Body of pancreas (tissue), 4 donors: ENCODE measurements around the gene NKX2-4.

Experiments used
- POLR2A ChIP-seq, 3 donors: fragments of 450-650 bp; IDR thresholded peaks; one replicate each; pipeline ENCODE4 v1.6.1; 2016; ENCODE audit warnings: antibody characterized with exemption in 3 of 3, mild to moderate bottlenecking in 2 of 3
- TF ChIP-seq, protein P1 (sequence below), 7 experiments: fragments of 450-650 bp in 4 of 7; fragments of 200-600 bp in 3 of 7; sonication (generic) in 3 of 7; IDR thresholded peaks; one replicate each; pipeline ENCODE4 v1.5.1; 2016 to 2019; ENCODE audit warnings: antibody characterized with exemption in 7 of 7

DNA sequence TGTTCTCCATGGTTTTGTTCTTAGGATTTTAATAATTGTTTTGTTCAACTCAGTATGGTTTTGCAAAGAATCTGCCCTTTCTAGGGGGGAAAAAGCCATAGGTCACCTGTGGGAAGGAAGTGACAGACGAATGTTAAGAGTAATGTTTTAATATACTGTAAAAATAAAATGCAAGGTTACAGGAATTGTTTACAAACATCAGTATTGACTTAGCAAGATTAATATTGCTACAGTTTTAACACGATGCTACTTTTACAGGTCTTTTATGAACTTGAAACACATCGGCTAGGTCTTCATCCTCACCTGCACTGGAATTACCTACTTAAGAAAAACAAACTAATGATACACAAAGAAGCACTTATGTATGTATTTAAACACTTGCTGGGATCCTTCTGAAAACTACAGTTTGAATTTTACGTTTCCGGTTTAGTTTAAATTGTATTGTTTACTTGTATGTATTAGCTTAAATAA, 1.7 kb upstream of the NKX2-4 start:
- no peak for TF ChIP-seq POLR2A (IDR thresholded peaks at IDR 0.05)
- TF ChIP-seq, protein P1, sequence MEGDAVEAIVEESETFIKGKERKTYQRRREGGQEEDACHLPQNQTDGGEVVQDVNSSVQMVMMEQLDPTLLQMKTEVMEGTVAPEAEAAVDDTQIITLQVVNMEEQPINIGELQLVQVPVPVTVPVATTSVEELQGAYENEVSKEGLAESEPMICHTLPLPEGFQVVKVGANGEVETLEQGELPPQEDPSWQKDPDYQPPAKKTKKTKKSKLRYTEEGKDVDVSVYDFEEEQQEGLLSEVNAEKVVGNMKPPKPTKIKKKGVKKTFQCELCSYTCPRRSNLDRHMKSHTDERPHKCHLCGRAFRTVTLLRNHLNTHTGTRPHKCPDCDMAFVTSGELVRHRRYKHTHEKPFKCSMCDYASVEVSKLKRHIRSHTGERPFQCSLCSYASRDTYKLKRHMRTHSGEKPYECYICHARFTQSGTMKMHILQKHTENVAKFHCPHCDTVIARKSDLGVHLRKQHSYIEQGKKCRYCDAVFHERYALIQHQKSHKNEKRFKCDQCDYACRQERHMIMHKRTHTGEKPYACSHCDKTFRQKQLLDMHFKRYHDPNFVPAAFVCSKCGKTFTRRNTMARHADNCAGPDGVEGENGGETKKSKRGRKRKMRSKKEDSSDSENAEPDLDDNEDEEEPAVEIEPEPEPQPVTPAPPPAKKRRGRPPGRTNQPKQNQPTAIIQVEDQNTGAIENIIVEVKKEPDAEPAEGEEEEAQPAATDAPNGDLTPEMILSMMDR (IDR thresholded peaks at IDR 0.05), result no peak
